Smooth muscle cell (in vitro differentiated cells): ENCODE results near the gene CLIC1. TPM values are rescaled to one million over a fixed set of nuclear protein-coding genes. Genes with fewer than 3 reads are reported as not detected.

ENCODE experiments used
- DNase-seq: peaks from one replicate; lab custom pipeline; 2025; ENCODE audit not compliant: unreplicated experiment; lab: John Stamatoyannopoulos, UW
- H2AFZ ChIP-seq: fragments of 200-600 bp; sonication (generic); 2 replicates; pipeline ENCODE4 v1.6.0; 2016; ENCODE audit warnings: antibody characterized with exemption, low read depth, mild to moderate bottlenecking
- H3F3A ChIP-seq: fragments of 200-600 bp; sonication (generic); 2 replicates; pipeline ENCODE4 v1.6.0; 2017; ENCODE audit warnings: antibody characterized with exemption, low read depth
- H3K27ac ChIP-seq: fragments of 200-600 bp; sonication (generic); 2 replicates; pipeline ENCODE4 v1.5.1; 2016; ENCODE audit warnings: low read depth, mild to moderate bottlenecking
- H3K27me3 ChIP-seq: fragments of 200-600 bp; sonication (generic); 2 replicates; pipeline ENCODE4 v1.6.1; 2016; ENCODE audit warnings: low read depth, mild to moderate bottlenecking
- H3K36me3 ChIP-seq: fragments of 200-600 bp; sonication (generic); 2 replicates; pipeline ENCODE4 v1.5.1; 2016; ENCODE audit warnings: low read depth
- H3K4me1 ChIP-seq: fragments of 200-600 bp; sonication (generic); 2 replicates; pipeline ENCODE4 v1.5.1; 2016; ENCODE audit warnings: low read depth
- H3K4me2 ChIP-seq: fragments of 200-600 bp; sonication (generic); 2 replicates; pipeline ENCODE4 v1.6.0; 2016; ENCODE audit warnings: mild to moderate bottlenecking
- H3K4me3 ChIP-seq: fragments of 200-600 bp; sonication (generic); 2 replicates; pipeline ENCODE4 v1.5.1; 2016; ENCODE audit warnings: mild to moderate bottlenecking
- H3K79me2 ChIP-seq: fragments of 200-600 bp; sonication (generic); 2 replicates; pipeline ENCODE4 v1.6.0; 2016; ENCODE audit warnings: low read depth, mild to moderate bottlenecking
- H3K9ac ChIP-seq: fragments of 200-600 bp; sonication (generic); 2 replicates; pipeline ENCODE4 v1.6.0; 2016; ENCODE audit warnings: low read depth
- H3K9me3 ChIP-seq: fragments of 200-600 bp; sonication (generic); replicated peaks from 2 replicates; pipeline ENCODE4 v1.5.1; 2016; ENCODE audit warnings: low read depth
- H4K20me1 ChIP-seq: fragments of 200-600 bp; sonication (generic); 2 replicates; pipeline ENCODE4 v1.6.0; 2016; ENCODE audit warnings: low read depth
- WGBS: methylation state at CpG from one replicate; pipeline ENCODE4 v1.1.7; 2016; ENCODE audit warnings: low lambda C conversion rate; 5-methylcytosine and 5-hydroxymethylcytosine counted together
- polyA plus RNA-seq: library from polyadenylated mRNA; unstranded; fragments of >200 nt; fragmentation: Nextera tagmentation; extraction: Ambion mirVana; gene quantifications from 2 replicates; pipeline ENCODE4 v1.2.1, GENCODE V29; 2016
- total RNA-seq: library from RNA; depleted of rRNA; stranded (reverse); fragments of >200 nt; gene quantifications from 2 replicates; pipeline ENCODE4 v1.2.3, GENCODE V29; 2014
- TF ChIP-seq, protein P1 (sequence below): fragments of 200-600 bp; sonication (generic); IDR thresholded peaks from 2 replicates; pipeline ENCODE4 v1.5.1; 2017; ENCODE audit warnings: borderline replicate concordance, mild to moderate bottlenecking, antibody characterized with exemption; ENCODE audit not compliant: insufficient read depth, poor library complexity, severe bottlenecking

CLIC1 gene
- total RNA-seq (373 and 417 TPM in 2 replicates), polyA plus RNA-seq (610 and 628 TPM in 2 replicates)

DNA sequence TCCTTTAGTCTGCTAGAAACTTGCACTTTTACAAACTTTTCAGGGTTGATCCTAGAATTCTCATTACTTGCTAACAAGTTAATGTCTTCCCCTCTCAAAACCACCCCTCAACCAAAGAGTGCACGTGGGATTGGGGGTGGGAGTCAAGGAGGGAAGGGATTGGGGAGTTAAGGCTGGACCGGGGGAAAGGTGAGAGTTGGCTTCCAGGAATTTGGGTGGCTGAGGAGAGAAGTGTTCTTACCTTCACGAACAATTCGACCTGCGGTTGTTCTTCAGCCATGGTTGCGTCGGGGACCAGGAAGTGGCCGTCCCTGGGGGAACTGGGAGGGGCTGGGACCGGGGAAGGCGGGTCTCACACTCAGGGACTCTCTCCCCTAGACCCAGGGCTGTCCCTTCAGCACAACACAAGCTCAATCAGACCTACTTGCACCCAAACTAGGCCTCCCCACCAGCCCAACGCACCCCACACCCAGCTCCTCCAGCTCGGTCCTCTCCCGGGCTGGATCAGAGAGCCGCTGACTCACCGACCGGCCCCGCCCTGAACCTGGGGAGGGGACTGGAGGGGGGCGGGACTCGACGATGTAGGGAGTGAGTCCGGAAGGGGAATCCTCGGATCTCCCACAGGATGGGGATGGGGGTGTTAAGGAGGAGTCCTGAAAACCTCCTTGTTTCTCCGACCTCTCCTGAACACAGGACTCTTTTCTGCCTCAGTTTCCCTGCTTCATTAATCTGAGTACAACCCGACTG lies at the start of gene CLIC1:
TSS of gene CLIC1 (minus strand) at position 510 of the 747 bp plus-strand sequence. CDS start at position 280, 230 bp downstream.
- TF ChIP-seq, protein P1, sequence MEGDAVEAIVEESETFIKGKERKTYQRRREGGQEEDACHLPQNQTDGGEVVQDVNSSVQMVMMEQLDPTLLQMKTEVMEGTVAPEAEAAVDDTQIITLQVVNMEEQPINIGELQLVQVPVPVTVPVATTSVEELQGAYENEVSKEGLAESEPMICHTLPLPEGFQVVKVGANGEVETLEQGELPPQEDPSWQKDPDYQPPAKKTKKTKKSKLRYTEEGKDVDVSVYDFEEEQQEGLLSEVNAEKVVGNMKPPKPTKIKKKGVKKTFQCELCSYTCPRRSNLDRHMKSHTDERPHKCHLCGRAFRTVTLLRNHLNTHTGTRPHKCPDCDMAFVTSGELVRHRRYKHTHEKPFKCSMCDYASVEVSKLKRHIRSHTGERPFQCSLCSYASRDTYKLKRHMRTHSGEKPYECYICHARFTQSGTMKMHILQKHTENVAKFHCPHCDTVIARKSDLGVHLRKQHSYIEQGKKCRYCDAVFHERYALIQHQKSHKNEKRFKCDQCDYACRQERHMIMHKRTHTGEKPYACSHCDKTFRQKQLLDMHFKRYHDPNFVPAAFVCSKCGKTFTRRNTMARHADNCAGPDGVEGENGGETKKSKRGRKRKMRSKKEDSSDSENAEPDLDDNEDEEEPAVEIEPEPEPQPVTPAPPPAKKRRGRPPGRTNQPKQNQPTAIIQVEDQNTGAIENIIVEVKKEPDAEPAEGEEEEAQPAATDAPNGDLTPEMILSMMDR, result no peak
- peak within 1 kb of the TSS; percentile 100 for H3K4me2 ChIP-seq
- WGBS, result 1% methylated on average over 13 of the region's 24 CpGs
- H3K27me3 ChIP-seq, result no peaks in the 10 kb centered on the region
- H4K20me1 ChIP-seq, result peaks cover 38% of the 10 kb centered on the region
- H3K27ac ChIP-seq, result peak within 1 kb of the TSS; percentile 84
- H3K9me3 ChIP-seq, result no peaks in the 10 kb centered on the region
- peak within 1 kb of the TSS; percentile 99 for H3K4me3 ChIP-seq
- peaks cover 53% of the 10 kb centered on the region for H3F3A ChIP-seq
- H3K4me1 ChIP-seq, result peaks cover 45% of the 10 kb centered on the region
- H2AFZ ChIP-seq, result peak within 1 kb of the TSS; percentile 68
- H3K36me3 ChIP-seq, result no peaks in the 10 kb centered on the region
- H3K9ac ChIP-seq, result peak within 1 kb of the TSS; percentile 89
- DNase-seq, result peak; percentile 59
- H3K79me2 ChIP-seq, result peaks cover 47% of the 10 kb centered on the region

DNA sequence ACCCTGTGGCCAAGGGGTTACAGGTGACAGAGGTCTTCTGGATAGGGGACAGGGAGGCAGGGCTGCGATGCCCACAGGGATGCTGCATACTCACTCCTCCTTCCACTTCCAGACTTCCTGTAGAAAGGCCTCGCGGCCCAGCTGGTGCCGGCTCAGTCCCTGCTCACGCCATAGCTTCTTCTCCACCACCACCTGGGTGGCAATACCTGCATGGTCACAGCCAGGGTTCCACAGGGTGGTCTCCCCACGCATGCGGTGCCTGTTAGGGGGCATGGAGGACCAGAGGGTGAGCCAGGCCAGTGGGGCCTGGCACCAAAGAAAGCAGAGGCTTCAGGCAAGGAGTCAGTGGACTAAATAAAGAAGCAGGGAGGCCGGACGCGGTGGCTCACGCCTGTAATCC lies 49.1 kb upstream of the CLIC1 start:
- TF ChIP-seq, protein P1, result no peak
- H3K27ac ChIP-seq, result no peak overlapping the region
- no peaks in the 10 kb centered on the region for H3K36me3 ChIP-seq
- H3F3A ChIP-seq, result no peaks in the 10 kb centered on the region
- H3K9me3 ChIP-seq, result no peaks in the 10 kb centered on the region
- DNase-seq, result no peak
- H2AFZ ChIP-seq, result no peak overlapping the region
- H3K4me3 ChIP-seq, result no peak overlapping the region
- H4K20me1 ChIP-seq, result no peaks in the 10 kb centered on the region
- no peak overlapping the region for H3K9ac ChIP-seq
- no peaks in the 10 kb centered on the region for H3K4me1 ChIP-seq
- H3K4me2 ChIP-seq, result no peak overlapping the region
- 95% methylated on average over 11 of the region's 11 CpGs for WGBS
- peaks cover 14% of the 10 kb centered on the region for H3K79me2 ChIP-seq
- H3K27me3 ChIP-seq, result no peaks in the 10 kb centered on the region

DNA sequence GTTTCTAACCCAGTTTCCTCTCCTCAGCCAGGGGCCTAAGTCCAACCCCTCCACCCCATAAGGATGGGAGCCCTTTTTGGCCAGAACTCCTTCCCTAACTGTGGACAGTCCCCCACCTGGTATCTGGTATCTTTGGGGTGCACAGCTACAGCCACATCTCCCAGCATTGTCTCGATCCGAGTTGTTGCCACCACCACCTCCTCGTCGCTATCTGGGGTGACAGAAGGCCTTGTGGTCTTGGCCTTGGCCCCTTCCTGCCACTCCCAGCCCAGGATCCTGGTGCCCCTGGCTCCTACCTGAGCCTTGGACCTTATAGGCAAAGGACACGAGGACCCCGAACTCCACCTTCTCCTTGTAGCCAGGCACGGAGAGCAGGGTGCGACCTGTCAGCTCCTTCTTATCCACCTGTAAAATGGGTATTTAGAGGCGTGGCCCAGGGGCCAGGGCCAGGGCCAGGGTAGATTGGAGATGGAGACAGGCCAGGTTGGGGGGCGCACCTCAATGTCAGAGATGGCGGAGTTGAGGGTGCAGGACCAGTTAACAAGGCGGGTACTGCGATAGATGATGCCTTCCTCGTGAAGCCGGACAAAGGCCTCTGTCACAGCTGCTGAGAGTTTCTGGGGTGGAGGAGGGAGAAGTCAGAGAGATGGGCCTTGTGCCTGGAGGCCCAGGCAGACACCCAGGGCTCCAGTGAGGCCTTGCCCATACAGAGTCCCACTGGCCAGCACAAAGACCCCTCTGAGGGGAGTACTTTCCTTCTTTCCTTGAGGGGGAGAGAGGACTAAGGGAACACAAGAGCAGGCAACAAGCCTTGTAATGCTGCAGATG lies 48.0 kb upstream of the CLIC1 start:
- peaks cover 6% of the 10 kb centered on the region for H3K79me2 ChIP-seq
- no peaks in the 10 kb centered on the region for H3K27me3 ChIP-seq
- no peak overlapping the region for H3K9ac ChIP-seq
- no peaks in the 10 kb centered on the region for H3K9me3 ChIP-seq
- H3F3A ChIP-seq, result no peaks in the 10 kb centered on the region
- H3K4me3 ChIP-seq, result no peak overlapping the region
- no peaks in the 10 kb centered on the region for H3K36me3 ChIP-seq
- WGBS, result 98% methylated on average over 15 of the region's 15 CpGs
- no peak overlapping the region for H2AFZ ChIP-seq
- H3K27ac ChIP-seq, result no peak overlapping the region
- no peak overlapping the region for H3K4me2 ChIP-seq
- H4K20me1 ChIP-seq, result no peaks in the 10 kb centered on the region
- TF ChIP-seq, protein P1, result no peak
- no peaks in the 10 kb centered on the region for H3K4me1 ChIP-seq
- no peak for DNase-seq
